ENCODE results near the gene TYRO3. TPM values are rescaled to one million over a fixed set of nuclear protein-coding genes. Genes with fewer than 3 reads are reported as not detected.

TYRO3 gene
- total RNA-seq, 1 donor from 2014 or later: 16.4 TPM

GRCh38 chr15:41523097-41523496 lies 35.9 kb upstream of the TYRO3 start:
- no peaks in the 10 kb centered on the region for H3K27me3 Mint-ChIP-seq (ENCODE audit: low read depth)
- H3K9me3 Mint-ChIP-seq (ENCODE audit: low read depth): no peaks in the 10 kb centered on the region
- no peak for DNase-seq (ENCODE audit: low spot score)
- no peak overlapping the region for H3K27ac Mint-ChIP-seq (ENCODE audit: unreplicated experiment)
- no peak overlapping the region for H3K4me3 Mint-ChIP-seq (ENCODE audit: unreplicated experiment)
- peaks cover 20% of the 10 kb centered on the region for H3K36me3 Mint-ChIP-seq (ENCODE audit: low read depth)
- TF ChIP-seq CTCF (IDR thresholded peaks at IDR 0.05): no peak
- no peaks in the 10 kb centered on the region for H3K4me1 Mint-ChIP-seq (ENCODE audit: low read depth)

DNA sequence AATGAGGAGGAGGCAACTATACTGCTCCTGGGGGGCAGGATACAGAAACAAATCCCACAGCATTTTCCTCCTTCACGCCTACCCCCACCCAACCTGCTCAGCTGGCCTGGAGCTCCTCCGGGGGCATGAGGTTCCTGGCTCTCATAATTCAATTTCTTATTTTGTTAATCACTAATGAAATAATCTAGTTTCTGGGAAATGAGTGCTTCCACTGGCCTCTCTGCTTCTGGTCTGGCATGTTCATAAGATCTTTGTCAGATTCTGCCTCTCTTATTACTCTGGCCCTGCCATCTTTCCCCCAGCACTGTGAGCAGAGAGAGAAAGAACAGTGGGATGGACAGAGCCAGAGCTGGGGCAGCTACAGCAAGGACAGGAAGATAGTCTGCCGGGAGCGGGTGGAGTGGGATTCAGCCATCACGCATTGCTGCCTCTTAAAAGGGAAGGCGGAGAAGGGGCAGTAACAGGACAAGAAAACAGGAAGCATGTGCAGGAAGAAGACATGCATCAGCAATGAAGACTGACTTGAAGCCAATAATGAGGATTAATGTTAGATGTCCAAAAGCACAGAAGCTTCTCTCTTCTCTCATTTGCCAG lies 28.6 kb upstream of the TYRO3 start:
- Mint-ChIP-seq H3K36me3 (ENCODE audit: low read depth) (peaks cover 41% of the 10 kb centered on the region), H3K9me3 (ENCODE audit: low read depth) (no peaks in the 10 kb centered on the region), H3K4me1 (ENCODE audit: low read depth) (no peaks in the 10 kb centered on the region), H3K27ac (ENCODE audit: unreplicated experiment) (no peak overlapping the region), H3K27me3 (ENCODE audit: low read depth) (no peaks in the 10 kb centered on the region), H3K4me3 (ENCODE audit: unreplicated experiment) (no peak overlapping the region)
- TF ChIP-seq CTCF (IDR thresholded peaks at IDR 0.05): no peak
- no peak for DNase-seq (ENCODE audit: low spot score)

GRCh38 chr15:41535544-41535943 lies 23.5 kb upstream of the TYRO3 start:
- Mint-ChIP-seq H3K36me3 (ENCODE audit: low read depth) (peaks cover 30% of the 10 kb centered on the region), H3K9me3 (ENCODE audit: low read depth) (no peaks in the 10 kb centered on the region), H3K4me3 (ENCODE audit: unreplicated experiment) (no peak overlapping the region), H3K4me1 (ENCODE audit: low read depth) (peaks cover 3% of the 10 kb centered on the region), H3K27ac (ENCODE audit: unreplicated experiment) (no peak overlapping the region), H3K27me3 (ENCODE audit: low read depth) (no peaks in the 10 kb centered on the region)
- DNase-seq (ENCODE audit: low spot score): no peak
- no peak for TF ChIP-seq CTCF (IDR thresholded peaks at IDR 0.05)

- Mint-ChIP-seq H3K27ac (ENCODE audit: unreplicated experiment) (no peak overlapping the region), H3K4me3 (ENCODE audit: unreplicated experiment) (no peak overlapping the region), H3K27me3 (ENCODE audit: low read depth) (no peaks in the 10 kb centered on the region), H3K9me3 (ENCODE audit: low read depth) (no peaks in the 10 kb centered on the region), H3K4me1 (ENCODE audit: low read depth) (peaks cover 3% of the 10 kb centered on the region), H3K36me3 (ENCODE audit: low read depth) (peaks cover 22% of the 10 kb centered on the region)
- DNase-seq (ENCODE audit: low spot score): no peak
- TF ChIP-seq CTCF (IDR thresholded peaks at IDR 0.05): no peak
These were observed 22.1 kb upstream of the TYRO3 start for GRCh38 chr15:41536866-41537265.

DNA sequence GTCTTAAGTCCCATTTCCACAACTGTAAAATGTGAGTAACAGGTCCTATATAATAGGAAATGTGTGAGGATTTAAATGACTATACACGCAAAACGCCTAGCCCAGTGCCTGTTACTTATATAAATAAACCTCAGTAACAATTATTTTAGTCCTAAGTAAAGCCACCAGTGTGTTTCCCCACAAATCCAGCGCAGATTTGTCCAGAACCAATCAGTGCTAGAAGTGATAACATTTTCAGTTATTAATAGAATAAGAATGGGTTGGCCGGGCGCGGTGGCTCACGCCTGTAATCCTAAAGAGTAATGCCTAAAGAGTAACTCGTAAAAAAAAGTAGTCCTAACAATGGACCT lies 15.5 kb upstream of the TYRO3 start:
- no peak for DNase-seq (ENCODE audit: low spot score)
- H3K9me3 Mint-ChIP-seq (ENCODE audit: low read depth): no peaks in the 10 kb centered on the region
- H3K27me3 Mint-ChIP-seq (ENCODE audit: low read depth): no peaks in the 10 kb centered on the region
- no peaks in the 10 kb centered on the region for H3K36me3 Mint-ChIP-seq (ENCODE audit: low read depth)
- TF ChIP-seq CTCF (IDR thresholded peaks at IDR 0.05): no peak
- H3K27ac Mint-ChIP-seq (ENCODE audit: unreplicated experiment): peak overlapping the region; percentile 97
- peak overlapping the region; percentile 98 for H3K4me3 Mint-ChIP-seq (ENCODE audit: unreplicated experiment)
- peaks cover 13% of the 10 kb centered on the region for H3K4me1 Mint-ChIP-seq (ENCODE audit: low read depth)
